ENCODE data around the gene TBX6.

TBX6 gene

DNA sequence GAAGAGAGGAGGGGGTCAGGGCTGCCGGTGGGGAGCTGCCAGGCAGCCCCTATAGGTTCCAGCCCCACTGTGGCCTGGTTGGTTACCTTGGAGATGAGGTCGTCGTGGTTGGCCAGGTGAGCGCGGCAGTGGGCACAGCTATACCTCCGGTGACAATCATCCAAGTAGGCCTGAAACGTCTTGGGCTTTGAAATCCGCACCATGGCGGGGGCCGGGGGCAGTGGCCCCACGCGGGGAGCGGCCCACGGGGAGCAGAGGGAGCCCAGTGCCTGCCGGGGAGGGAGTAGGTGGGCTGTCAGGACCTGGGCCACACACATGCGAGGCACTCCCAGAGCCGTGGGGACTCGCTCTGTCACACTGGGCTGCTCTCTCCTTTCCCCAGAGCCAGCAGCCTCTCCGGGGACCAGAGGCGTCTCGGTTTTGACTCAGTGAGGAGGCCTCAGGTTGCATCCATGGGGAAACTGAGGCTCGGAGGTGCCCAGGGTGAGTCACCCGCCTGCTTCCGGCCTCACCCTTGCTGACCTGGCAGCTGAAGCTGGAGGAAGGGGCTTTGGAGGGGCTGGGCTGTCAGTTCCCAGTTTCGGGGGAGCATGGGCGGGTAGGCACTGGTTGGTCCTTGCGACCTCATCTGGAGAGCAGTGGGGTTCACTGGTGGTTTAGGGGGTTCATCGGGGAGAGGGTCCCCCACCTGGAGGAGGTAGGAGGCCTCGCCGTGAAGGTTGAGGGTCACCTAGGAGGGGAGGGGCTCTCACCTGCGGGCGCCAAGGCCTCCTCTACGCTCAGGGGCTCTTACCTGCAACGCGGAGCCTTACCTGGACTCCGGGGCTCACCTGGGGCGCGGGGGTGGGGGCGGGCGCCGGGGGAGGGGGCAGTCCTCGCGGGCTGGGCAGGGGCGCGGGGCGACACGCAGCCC is 3.7 kb upstream of the TBX6 start:
- DNase-seq (ENCODE audit: low read depth in 1 of 2, low spot score in 1 of 2) = no peak
- Histone ChIP-seq H3K27me3 (ENCODE audit: insufficient read depth, poor library complexity, severe bottlenecking) (no peaks in the 10 kb centered on the region), H3K4me3 (replicated peaks; ENCODE audit: insufficient read depth, low read length) (no peak overlapping the region), H3K27ac (replicated peaks) (no peak overlapping the region)
- TF ChIP-seq, protein P1, sequence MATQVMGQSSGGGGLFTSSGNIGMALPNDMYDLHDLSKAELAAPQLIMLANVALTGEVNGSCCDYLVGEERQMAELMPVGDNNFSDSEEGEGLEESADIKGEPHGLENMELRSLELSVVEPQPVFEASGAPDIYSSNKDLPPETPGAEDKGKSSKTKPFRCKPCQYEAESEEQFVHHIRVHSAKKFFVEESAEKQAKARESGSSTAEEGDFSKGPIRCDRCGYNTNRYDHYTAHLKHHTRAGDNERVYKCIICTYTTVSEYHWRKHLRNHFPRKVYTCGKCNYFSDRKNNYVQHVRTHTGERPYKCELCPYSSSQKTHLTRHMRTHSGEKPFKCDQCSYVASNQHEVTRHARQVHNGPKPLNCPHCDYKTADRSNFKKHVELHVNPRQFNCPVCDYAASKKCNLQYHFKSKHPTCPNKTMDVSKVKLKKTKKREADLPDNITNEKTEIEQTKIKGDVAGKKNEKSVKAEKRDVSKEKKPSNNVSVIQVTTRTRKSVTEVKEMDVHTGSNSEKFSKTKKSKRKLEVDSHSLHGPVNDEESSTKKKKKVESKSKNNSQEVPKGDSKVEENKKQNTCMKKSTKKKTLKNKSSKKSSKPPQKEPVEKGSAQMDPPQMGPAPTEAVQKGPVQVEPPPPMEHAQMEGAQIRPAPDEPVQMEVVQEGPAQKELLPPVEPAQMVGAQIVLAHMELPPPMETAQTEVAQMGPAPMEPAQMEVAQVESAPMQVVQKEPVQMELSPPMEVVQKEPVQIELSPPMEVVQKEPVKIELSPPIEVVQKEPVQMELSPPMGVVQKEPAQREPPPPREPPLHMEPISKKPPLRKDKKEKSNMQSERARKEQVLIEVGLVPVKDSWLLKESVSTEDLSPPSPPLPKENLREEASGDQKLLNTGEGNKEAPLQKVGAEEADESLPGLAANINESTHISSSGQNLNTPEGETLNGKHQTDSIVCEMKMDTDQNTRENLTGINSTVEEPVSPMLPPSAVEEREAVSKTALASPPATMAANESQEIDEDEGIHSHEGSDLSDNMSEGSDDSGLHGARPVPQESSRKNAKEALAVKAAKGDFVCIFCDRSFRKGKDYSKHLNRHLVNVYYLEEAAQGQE (IDR thresholded peaks at IDR 0.05; ENCODE audit: insufficient replicate concordance, low read depth) = no peak
- TF ChIP-seq POLR2AphosphoS5 (IDR thresholded peaks at IDR 0.05; ENCODE audit: low read depth) = no peak
- TF ChIP-seq SPI1 (IDR thresholded peaks at IDR 0.05; ENCODE audit: borderline replicate concordance, low read depth) = no peak
- TF ChIP-seq, protein P2, sequence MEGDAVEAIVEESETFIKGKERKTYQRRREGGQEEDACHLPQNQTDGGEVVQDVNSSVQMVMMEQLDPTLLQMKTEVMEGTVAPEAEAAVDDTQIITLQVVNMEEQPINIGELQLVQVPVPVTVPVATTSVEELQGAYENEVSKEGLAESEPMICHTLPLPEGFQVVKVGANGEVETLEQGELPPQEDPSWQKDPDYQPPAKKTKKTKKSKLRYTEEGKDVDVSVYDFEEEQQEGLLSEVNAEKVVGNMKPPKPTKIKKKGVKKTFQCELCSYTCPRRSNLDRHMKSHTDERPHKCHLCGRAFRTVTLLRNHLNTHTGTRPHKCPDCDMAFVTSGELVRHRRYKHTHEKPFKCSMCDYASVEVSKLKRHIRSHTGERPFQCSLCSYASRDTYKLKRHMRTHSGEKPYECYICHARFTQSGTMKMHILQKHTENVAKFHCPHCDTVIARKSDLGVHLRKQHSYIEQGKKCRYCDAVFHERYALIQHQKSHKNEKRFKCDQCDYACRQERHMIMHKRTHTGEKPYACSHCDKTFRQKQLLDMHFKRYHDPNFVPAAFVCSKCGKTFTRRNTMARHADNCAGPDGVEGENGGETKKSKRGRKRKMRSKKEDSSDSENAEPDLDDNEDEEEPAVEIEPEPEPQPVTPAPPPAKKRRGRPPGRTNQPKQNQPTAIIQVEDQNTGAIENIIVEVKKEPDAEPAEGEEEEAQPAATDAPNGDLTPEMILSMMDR (IDR thresholded peaks at IDR 0.05; ENCODE audit: insufficient read depth, low read length) = no peak
- TF ChIP-seq GABPA (IDR thresholded peaks at IDR 0.05; ENCODE audit: low read depth) = no peak

- Histone ChIP-seq H3K4me3 (replicated peaks; ENCODE audit: insufficient read depth, low read length) (no peak overlapping the region), H3K27me3 (ENCODE audit: insufficient read depth, poor library complexity, severe bottlenecking) (no peaks in the 10 kb centered on the region), H3K27ac (replicated peaks) (no peak overlapping the region)
- DNase-seq (ENCODE audit: low read depth in 1 of 2, low spot score in 1 of 2) = no peak
- TF ChIP-seq, protein P2 (IDR thresholded peaks at IDR 0.05; ENCODE audit: insufficient read depth, low read length) = no peak
- TF ChIP-seq POLR2AphosphoS5 (IDR thresholded peaks at IDR 0.05; ENCODE audit: low read depth) (no peak), SPI1 (IDR thresholded peaks at IDR 0.05; ENCODE audit: borderline replicate concordance, low read depth) (no peak), GABPA (IDR thresholded peaks at IDR 0.05; ENCODE audit: low read depth) (no peak)
- TF ChIP-seq, protein P1 (IDR thresholded peaks at IDR 0.05; ENCODE audit: insufficient replicate concordance, low read depth) = no peak
Observed at GRCh38 chr16:30094541-30095165, 2.9 kb upstream of the TBX6 start.

DNA sequence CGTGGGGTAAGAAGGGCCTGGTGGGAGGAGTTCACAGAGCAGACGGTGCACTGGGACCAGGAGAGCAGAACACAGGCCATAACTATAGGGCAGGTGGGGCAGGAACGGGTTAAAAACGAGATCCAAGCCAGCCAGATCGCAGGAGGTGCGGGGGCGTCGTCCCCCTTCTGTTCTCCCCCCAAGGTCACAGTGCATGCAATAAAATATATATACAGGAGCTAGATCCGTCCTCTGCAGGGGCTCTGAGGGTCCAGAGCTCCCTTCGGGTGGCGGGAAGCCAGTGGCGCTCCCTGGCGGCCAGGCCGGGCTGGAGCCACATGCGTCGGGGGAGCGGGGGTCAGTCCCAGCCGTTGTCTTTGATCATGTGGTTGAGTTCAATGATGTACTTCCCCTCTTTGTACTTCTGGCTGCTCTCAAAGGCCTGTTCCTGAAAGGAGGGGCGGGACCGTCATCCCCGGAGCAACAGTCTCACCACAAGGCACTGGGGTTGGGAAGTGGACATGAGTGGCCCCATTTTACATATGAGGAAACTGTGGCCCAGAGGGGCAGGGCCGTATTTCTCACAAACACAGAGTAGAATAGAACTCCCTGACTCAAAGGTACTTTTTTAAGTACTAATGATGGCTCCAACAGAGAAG is 768 bp upstream of the TBX6 start:
- Histone ChIP-seq H3K4me3 (replicated peaks; ENCODE audit: insufficient read depth, low read length) (peak overlapping the region; percentile 45), H3K27me3 (ENCODE audit: insufficient read depth, poor library complexity, severe bottlenecking) (no peaks in the 10 kb centered on the region), H3K27ac (replicated peaks) (peak overlapping the region; percentile 94)
- TF ChIP-seq, protein P1 (IDR thresholded peaks at IDR 0.05; ENCODE audit: insufficient replicate concordance, low read depth) = peak; percentile 63
- TF ChIP-seq, protein P2 (IDR thresholded peaks at IDR 0.05; ENCODE audit: insufficient read depth, low read length) = peak; percentile 85
- TF ChIP-seq GABPA (IDR thresholded peaks at IDR 0.05; ENCODE audit: low read depth) (peak; percentile 36), SPI1 (IDR thresholded peaks at IDR 0.05; ENCODE audit: borderline replicate concordance, low read depth) (peak; percentile 87; the same call in 1 of the 2 replicates), POLR2AphosphoS5 (IDR thresholded peaks at IDR 0.05; ENCODE audit: low read depth) (peak; percentile 53)
- peak; percentile 92 to 98 for DNase-seq (ENCODE audit: low read depth in 1 of 2, low spot score in 1 of 2)

Measured in HL-60 (cell line).